LoVo (cell line): ENCODE data around the gene LIAS.
"Not testable (repeated sequence)": the region's sequence is repeated elsewhere in the genome, so short reads cannot be mapped to it uniquely, and the experiment has no call there.

Source experiments
- DNase-seq: peaks from one replicate; pipeline ENCODE4 v3.0.0-alpha.2; 2016; ENCODE audit warnings: low spot score

Gene LIAS

GRCh38 chr4:39458505-39459300 lies at the start of gene LIAS, which contains the start of gene RPL9:
Gene LIAS, plus strand, starts transcription at chr4:39459056. Its CDS starts 62 bp downstream, at chr4:39459118.
Gene RPL9, minus strand, starts transcription at chr4:39458922. Its CDS starts 483 bp downstream, at chr4:39458439.
- peak; percentile 96 for DNase-seq

DNA sequence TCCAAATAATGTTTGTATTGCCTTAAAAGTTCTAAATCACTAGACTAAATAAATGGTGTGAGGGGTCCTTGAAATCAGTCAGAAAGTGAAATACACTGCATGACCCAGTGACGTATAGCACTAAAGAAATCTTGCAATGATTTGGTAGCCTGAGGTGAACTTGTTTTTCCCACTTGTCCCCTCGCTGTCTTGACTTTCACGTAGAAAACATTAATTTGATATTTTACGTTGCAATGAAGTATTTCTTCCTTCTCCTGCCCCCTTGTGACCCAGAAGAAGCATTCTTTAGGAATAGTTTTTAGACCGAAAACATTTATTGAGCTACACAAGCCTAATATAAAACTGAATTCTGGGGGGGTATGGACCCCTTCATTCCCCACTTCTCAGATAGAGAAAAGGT lies 48.4 kb upstream of the LIAS start:
- DNase-seq = no peak

- DNase-seq = not testable (repeated sequence)
Measured at GRCh38 chr4:39411561-39411960, 47.3 kb upstream of the LIAS start.

- DNase-seq = no peak
Measured at GRCh38 chr4:39415678-39416283, 43.1 kb upstream of the LIAS start.

GRCh38 chr4:39422247-39422646 lies 36.6 kb upstream of the LIAS start:
- no peak for DNase-seq

GRCh38 chr4:39425297-39425696 lies 33.6 kb upstream of the LIAS start:
- not testable (repeated sequence) for DNase-seq

DNA sequence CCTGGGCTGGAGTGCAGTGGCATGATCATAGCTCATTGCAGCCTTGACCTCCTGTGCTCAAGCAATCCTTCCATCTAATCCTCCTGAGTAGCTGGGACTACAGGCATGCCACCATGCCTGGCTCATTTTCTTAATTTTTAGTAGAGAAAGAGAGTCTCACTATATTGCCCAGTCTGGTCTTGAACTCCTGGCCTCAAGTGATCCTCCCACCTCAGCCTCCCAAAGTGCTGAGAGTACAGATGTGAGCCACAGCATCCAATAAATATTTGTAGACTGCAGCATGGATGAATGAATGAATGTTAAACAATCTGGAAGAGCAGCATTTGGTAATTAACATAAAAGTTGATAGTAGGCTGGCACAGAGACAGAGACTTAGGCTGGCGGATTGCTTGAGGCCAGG lies 32.1 kb upstream of the LIAS start:
- no peak for DNase-seq

GRCh38 chr4:39427520-39428114 lies 31.2 kb upstream of the LIAS start:
- no peak for DNase-seq

- DNase-seq = no peak
Measured at GRCh38 chr4:39429476-39430334, 29.2 kb upstream of the LIAS start.

DNA sequence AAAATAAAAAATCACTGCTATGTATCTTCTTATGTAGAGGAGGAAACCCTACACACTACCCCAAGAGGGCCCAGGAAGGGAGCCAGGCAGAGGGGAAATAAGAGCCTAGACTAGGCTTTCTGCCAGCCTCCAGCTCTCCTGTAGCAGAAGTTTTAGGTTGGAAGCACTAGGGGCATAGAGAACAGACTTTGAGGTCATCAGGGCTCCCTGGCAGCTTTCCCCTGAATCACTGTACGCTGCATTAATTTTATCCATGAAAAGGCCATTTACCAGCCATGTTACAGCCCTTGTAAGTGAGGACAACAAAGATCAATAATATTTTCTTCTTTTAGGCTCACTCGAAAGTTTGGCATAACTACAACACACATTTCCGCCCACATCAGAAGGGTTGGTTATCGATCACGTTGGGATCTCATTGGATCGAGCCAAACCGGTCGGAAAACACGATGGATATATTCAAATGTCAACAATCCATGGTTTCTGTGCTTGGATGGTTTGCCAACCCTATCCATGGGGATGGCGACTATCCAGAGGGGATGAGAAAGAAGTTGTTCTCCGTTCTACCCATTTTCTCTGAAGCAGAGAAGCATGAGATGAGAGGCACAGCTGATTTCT lies 24.9 kb upstream of the LIAS start:
- no peak for DNase-seq

- no peak for DNase-seq
Measured at GRCh38 chr4:39435659-39436563, 22.9 kb upstream of the LIAS start.

DNA sequence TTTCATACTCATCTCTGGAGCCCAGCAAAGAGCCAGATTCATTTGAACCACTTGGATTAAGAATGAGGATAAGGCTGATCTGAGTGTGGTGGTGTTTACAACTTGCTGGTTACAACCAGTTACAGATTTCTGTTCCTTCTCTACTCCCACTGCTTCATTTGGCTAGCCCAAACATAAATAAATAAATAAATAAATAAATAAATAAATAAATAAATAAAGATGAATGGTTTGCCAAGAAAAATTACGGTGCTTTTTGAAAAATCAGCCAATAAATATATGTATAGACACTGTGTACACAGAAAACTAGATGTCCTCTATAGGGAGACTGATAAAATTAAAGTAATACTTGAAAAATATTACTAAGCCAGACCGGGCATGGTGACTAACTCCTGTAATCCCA lies 17.3 kb upstream of the LIAS start:
- DNase-seq = no peak

DNA sequence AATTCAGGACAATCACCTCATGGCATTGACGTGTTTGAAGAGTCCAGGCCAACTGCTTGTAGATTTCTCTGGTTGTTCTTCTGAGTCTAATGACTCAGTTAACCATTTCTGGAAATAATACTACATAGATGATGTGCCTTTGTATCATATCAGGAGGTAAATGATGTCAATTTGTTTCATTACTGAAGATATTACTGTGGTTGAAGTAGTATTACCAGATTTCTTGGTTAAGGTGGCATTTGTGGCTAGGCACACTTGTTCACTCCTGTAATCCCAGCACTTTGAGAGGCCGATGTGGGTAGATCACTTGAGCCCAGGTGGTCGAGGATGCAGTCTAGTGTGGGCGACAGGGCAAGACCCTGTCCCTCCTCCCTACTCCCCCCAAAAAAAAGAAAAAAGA lies 15.9 kb upstream of the LIAS start:
- no peak for DNase-seq

DNA sequence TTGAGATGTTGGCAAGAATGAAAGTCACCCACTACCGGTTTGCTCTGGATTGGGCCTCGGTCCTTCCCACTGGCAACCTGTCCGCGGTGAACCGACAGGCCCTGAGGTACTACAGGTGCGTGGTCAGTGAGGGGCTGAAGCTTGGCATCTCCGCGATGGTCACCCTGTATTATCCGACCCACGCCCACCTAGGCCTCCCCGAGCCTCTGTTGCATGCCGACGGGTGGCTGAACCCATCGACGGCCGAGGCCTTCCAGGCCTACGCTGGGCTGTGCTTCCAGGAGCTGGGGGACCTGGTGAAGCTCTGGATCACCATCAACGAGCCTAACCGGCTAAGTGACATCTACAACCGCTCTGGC lies 12.4 kb upstream of the LIAS start:
- DNase-seq = no peak

- DNase-seq = no peak
Measured at GRCh38 chr4:39446842-39447573, 11.8 kb upstream of the LIAS start.

DNA sequence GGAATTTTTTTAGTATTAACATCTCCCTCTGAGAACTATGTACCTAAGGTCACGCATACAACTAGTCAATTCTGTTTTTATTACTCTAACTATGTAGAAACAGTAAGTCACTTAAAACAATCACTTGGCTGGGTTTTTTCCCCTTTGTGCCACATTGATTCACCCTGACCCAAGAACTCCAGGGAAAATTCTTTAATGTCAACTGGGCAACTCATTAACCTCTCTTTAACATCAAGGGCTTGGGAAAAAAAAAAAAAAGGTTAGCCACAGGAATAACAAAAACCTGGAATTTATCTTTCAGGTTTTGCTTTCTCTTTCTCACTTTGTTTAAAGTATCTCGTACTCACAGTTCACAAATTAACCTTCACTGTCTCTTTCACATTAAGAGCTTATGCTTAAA lies 8.2 kb upstream of the LIAS start:
- DNase-seq = no peak

- no peak for DNase-seq
Measured at GRCh38 chr4:39451423-39452023, 7.3 kb upstream of the LIAS start.

GRCh38 chr4:39452153-39452859 lies 6.5 kb upstream of the LIAS start:
- DNase-seq = no peak
